Bronchial epithelial cell (primary cell): ENCODE results near the gene RAI1. TPM values are rescaled to one million over a fixed set of nuclear protein-coding genes. Genes with fewer than 3 reads are reported as not detected.

Source experiments
- DNase-seq: peaks from one replicate; pipeline ENCODE4 v3.0.0-alpha.2; 2010; ENCODE audit warnings: low read depth
- FAIRE-seq: peaks from 2 replicates; lab custom pipeline; 2011; peaks lifted over from hg19 to GRCh38; lab: Jason Lieb, UNC
- H3K27me3 ChIP-seq: 2 replicates; pipeline ENCODE4 v1.5.1; 2011; ENCODE audit warnings: low read length; ENCODE audit not compliant: control insufficient read depth, insufficient read depth
- H3K36me3 ChIP-seq: 2 replicates; pipeline ENCODE4 v1.5.1; 2011; ENCODE audit warnings: low read length; ENCODE audit not compliant: control insufficient read depth, insufficient read depth
- H3K4me3 ChIP-seq: 2 replicates; pipeline ENCODE4 v1.5.1; 2011; ENCODE audit warnings: mild to moderate bottlenecking, low read depth, low read length, control low read depth
- total RNA-seq: library from RNA; depleted of rRNA; stranded (reverse); fragments of >200 nt; gene quantifications from 2 replicates; pipeline ENCODE4 v1.2.1, GENCODE V29; 2014
- TF ChIP-seq, protein P1 (sequence below): IDR thresholded peaks from 2 replicates; pipeline ENCODE4 v1.5.1; 2011; ENCODE audit warnings: mild to moderate bottlenecking, moderate library complexity, low read length, control low read depth, inconsistent platforms; ENCODE audit not compliant: insufficient read depth, severe bottlenecking

Gene RAI1
- total RNA-seq, 1 donor from 2014 or later, result 7.4 TPM

- peaks cover 11% of the 10 kb centered on the region for H3K36me3 ChIP-seq
- DNase-seq, result no peak
- H3K4me3 ChIP-seq, result no peak overlapping the region
- FAIRE-seq, result no peak
- TF ChIP-seq, protein P1, sequence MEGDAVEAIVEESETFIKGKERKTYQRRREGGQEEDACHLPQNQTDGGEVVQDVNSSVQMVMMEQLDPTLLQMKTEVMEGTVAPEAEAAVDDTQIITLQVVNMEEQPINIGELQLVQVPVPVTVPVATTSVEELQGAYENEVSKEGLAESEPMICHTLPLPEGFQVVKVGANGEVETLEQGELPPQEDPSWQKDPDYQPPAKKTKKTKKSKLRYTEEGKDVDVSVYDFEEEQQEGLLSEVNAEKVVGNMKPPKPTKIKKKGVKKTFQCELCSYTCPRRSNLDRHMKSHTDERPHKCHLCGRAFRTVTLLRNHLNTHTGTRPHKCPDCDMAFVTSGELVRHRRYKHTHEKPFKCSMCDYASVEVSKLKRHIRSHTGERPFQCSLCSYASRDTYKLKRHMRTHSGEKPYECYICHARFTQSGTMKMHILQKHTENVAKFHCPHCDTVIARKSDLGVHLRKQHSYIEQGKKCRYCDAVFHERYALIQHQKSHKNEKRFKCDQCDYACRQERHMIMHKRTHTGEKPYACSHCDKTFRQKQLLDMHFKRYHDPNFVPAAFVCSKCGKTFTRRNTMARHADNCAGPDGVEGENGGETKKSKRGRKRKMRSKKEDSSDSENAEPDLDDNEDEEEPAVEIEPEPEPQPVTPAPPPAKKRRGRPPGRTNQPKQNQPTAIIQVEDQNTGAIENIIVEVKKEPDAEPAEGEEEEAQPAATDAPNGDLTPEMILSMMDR, result no peak
- no peaks in the 10 kb centered on the region for H3K27me3 ChIP-seq
Observed at GRCh38 chr17:17762744-17763105, 81.5 kb downstream of the RAI1 start.

GRCh38 chr17:17763136-17763535, 81.9 kb downstream of the RAI1 start:
- H3K27me3 ChIP-seq, result no peaks in the 10 kb centered on the region
- FAIRE-seq (peak; percentile 43), DNase-seq (no peak)
- peaks cover 11% of the 10 kb centered on the region for H3K36me3 ChIP-seq
- TF ChIP-seq, protein P1, result no peak
- H3K4me3 ChIP-seq, result no peak overlapping the region

DNA sequence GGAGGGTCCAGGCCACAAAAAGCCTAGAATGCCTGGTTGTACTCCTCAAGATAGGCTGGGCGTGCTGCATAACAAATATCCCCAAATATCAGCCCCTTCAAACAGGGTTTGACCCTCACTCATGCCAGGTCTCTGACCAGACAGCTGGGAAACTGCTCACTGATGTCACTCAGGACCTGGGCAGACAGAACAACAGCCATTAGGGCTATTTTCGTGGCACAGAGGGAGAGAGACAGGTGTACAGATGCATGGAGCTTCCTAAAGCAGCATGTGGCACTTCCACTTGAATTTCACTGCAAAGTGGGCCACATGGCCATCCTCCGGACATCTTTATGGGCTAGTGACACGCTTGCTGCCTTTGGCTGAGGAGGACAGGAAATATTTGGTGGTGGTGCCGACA, 82.5 kb downstream of the RAI1 start:
- DNase-seq (no peak), FAIRE-seq (no peak)
- Histone ChIP-seq H3K36me3 (peaks cover 11% of the 10 kb centered on the region), H3K4me3 (no peak overlapping the region), H3K27me3 (no peaks in the 10 kb centered on the region)
- TF ChIP-seq, protein P1, result no peak

DNA sequence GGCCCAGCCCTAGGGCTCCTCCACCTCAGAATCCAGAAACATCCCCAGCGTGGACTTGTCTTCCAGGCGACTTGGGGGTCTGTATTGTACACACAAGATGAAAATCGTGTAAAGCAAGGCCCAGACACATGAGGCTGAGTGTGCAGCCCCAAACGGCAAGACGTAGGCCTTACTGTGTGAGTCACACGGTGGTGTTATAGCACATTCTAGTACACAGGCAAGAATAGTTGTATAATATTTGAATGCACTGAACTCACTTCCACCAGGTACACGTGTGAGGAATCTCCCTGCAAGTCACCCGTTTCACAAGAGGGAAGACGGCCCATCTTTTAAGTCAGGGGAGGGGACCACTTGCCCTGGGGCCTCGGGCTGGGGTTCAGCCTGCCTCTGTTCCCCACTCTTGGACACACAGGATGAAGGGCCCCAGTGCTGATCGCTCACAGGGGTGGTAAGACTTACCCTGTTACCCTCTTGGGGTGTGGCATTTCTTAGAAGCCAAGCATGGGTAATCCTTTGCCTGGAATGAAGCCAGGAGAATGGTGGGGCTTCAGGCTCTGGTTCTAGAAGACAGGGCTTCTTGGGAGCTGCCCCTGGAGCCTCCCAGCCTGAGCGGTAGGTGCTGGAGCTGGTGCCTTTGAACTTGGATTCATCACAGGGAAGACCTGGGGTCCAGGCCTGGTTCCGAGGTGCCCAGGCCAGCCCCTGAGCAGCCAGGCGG, 84.3 kb downstream of the RAI1 start:
- no peak for FAIRE-seq
- DNase-seq, result peak; percentile 56

DNA sequence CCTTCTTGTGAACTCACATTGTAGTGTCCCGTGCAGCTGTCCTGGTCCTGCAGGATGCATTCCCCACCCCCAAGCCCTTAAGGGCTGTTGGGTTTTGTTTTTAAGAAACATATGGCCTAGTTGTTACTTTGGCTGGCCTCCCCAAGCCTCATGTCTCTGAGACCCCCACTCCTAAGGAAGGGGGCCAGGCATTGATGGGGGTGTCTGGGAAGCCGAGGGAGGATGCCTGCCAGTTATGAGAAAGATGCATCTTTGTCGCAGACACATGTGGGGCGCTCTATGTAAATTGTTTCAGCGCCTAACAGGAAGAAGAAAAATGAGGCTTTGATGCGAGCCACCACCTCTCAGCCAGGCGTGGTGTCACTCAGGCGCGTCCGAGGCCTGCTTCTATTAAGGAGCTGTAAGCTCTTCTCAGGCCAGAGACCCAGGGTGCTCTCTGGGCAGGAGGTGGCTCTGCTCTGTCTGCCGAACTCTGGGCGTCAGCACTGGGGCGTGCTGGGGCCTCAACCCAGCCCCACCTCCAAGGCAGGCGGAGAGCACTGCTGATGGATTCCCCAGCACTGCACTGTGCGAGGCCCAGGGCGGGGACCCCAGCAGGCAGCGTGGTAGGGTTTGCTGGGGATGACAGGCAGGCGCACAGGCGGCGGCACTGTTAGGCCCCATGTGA, 85.0 kb downstream of the RAI1 start:
- FAIRE-seq (no peak), DNase-seq (no peak)
- TF ChIP-seq, protein P1, result no peak
- H3K4me3 ChIP-seq, result no peak overlapping the region
- H3K27me3 ChIP-seq, result no peaks in the 10 kb centered on the region
- peaks cover 5% of the 10 kb centered on the region for H3K36me3 ChIP-seq

More for the DNA sequence above, 84.3 kb downstream of the RAI1 start:
- H3K36me3 ChIP-seq, result peaks cover 5% of the 10 kb centered on the region
- TF ChIP-seq, protein P1, result no peak
- H3K4me3 ChIP-seq, result no peak overlapping the region
- no peaks in the 10 kb centered on the region for H3K27me3 ChIP-seq
